CD4-positive, alpha-beta T cell treated with Interferon gamma for 1 hour (primary cell): ENCODE measurements around the gene GTF2B.
"Not testable (repeated sequence)": the region's sequence is repeated elsewhere in the genome, so short reads cannot be mapped to it uniquely, and the experiment has no call there.

ENCODE experiments used
- DNase-seq: peaks from one replicate; pipeline ENCODE4 v3.0.0-alpha.2; 2020

Gene GTF2B

GRCh38 chr1:88880717-88881116, 10.7 kb downstream of the GTF2B start:
- not testable (repeated sequence) for DNase-seq

- no peak for DNase-seq
Observed at GRCh38 chr1:88878731-88879130, 12.6 kb downstream of the GTF2B start.

GRCh38 chr1:88877911-88878310, 13.5 kb downstream of the GTF2B start:
- no peak for DNase-seq

GRCh38 chr1:88877382-88877825, 14.0 kb downstream of the GTF2B start:
- DNase-seq, result no peak

- DNase-seq, result no peak
Observed at GRCh38 chr1:88876573-88877365, 14.6 kb downstream of the GTF2B start.

GRCh38 chr1:88875595-88875994, 15.8 kb downstream of the GTF2B start:
- DNase-seq, result no peak

- no peak for DNase-seq
Observed at GRCh38 chr1:88873737-88874349, 17.5 kb downstream of the GTF2B start.

GRCh38 chr1:88869644-88870043, 21.7 kb downstream of the GTF2B start:
- not testable (repeated sequence) for DNase-seq

GRCh38 chr1:88867743-88868521, 23.4 kb downstream of the GTF2B start:
- no peak for DNase-seq

GRCh38 chr1:88851303-88852063, 39.9 kb downstream of the GTF2B start:
- no peak for DNase-seq

- DNase-seq, result no peak
Observed at GRCh38 chr1:88847643-88848042, 43.7 kb downstream of the GTF2B start.

- DNase-seq, result no peak
Observed at GRCh38 chr1:88825721-88826120, 65.6 kb downstream of the GTF2B start.

GRCh38 chr1:88819642-88820041, 71.7 kb downstream of the GTF2B start:
- DNase-seq, result not testable (repeated sequence)

GRCh38 chr1:88813471-88813870, 77.9 kb downstream of the GTF2B start:
- no peak for DNase-seq

GRCh38 chr1:88812366-88812765, 79.0 kb downstream of the GTF2B start:
- no peak for DNase-seq

- no peak for DNase-seq
Observed at GRCh38 chr1:88803444-88803843, 87.9 kb downstream of the GTF2B start.

- DNase-seq, result no peak
Observed at GRCh38 chr1:88802950-88803349, 88.4 kb downstream of the GTF2B start.
